ENCODE measurements around the gene TCEANC2.

- no peak for TF ChIP-seq CTCF (conservative IDR thresholded peaks at IDR 0.05; ENCODE audit: low read depth in 2 of 2)
- no peak for TF ChIP-seq ETS1 (IDR thresholded peaks at IDR 0.05)
Observed at GRCh38 chr1:54109129-54110090, 56.0 kb downstream of the TCEANC2 start.
